HG02852 (cell line): ENCODE data around the gene RHO.

ENCODE experiments used
- ATAC-seq: cut with Tn5 transposase; IDR thresholded peaks from one replicate; pipeline ENCODE4 v1.9.1; 2021; ENCODE audit warnings: mild to moderate bottlenecking, moderate library complexity; ENCODE audit not compliant: unreplicated experiment

Gene RHO

GRCh38 chr3:129575997-129576384 lies 47.6 kb downstream of the RHO start:
- no peak for ATAC-seq

- ATAC-seq: no peak
Measured at GRCh38 chr3:129576514-129577352, 48.3 kb downstream of the RHO start.

GRCh38 chr3:129577366-129577765 lies 48.9 kb downstream of the RHO start:
- no peak for ATAC-seq

- ATAC-seq: peak; percentile 69
Measured at GRCh38 chr3:129577925-129578786, 49.7 kb downstream of the RHO start.

GRCh38 chr3:129579991-129580390 lies 51.6 kb downstream of the RHO start:
- no peak for ATAC-seq

- ATAC-seq: no peak
Measured at GRCh38 chr3:129581623-129582022, 53.2 kb downstream of the RHO start.

GRCh38 chr3:129582799-129583198 lies 54.4 kb downstream of the RHO start:
- ATAC-seq: no peak

- no peak for ATAC-seq
Measured at GRCh38 chr3:129583289-129583688, 54.9 kb downstream of the RHO start.

- ATAC-seq: no peak
Measured at GRCh38 chr3:129584631-129585030, 56.2 kb downstream of the RHO start.
